IMR-90 (cell line): ENCODE results near the gene PMM2. TPM values are rescaled to one million over a fixed set of nuclear protein-coding genes. Genes with fewer than 3 reads are reported as not detected.

Experiments
- ATAC-seq: fragments of 200-7000 bp; cut with Tn5 transposase; 2 replicates; pipeline ENCODE4 v1.9.1; 2020; ENCODE audit warnings: low read depth, mild to moderate bottlenecking, moderate library complexity
- BruUV-seq: library from RNA; stranded (reverse); fragments of 400-500 nt; replicated peaks from 2 replicates; lab custom pipeline; 2021; lab: Mats Ljungman, UMichigan
- CTCF ChIA-PET: fragments of 300-600 bp; formaldehyde crosslinking; extraction: SDS; loops from one replicate; lab custom pipeline; 2021; ENCODE audit warnings: antibody characterized with exemption; lab: Yijun Ruan, JAX
- POLR2A ChIA-PET: fragments of 300-600 bp; sonication (Branson Sonifier 250); formaldehyde crosslinking; loops from one replicate; lab custom pipeline; 2022; ENCODE audit warnings: antibody characterized with exemption; ENCODE audit not compliant: unreplicated experiment; lab: Charles Lee
- DNase-seq: peaks from one replicate; pipeline ENCODE4 v3.0.0; 2013
- H2AFZ ChIP-seq: replicated peaks from 2 replicates; pipeline ENCODE3; 2013; ENCODE audit warnings: low read length, mild to moderate bottlenecking; ENCODE audit not compliant: poor library complexity
- H2AK5ac ChIP-seq: 2 replicates; pipeline ENCODE4 v1.6.1; 2013; ENCODE audit warnings: low read depth, low read length, inconsistent platforms
- H2AK9ac ChIP-seq: replicated peaks from 2 replicates; pipeline ENCODE3; 2013; ENCODE audit warnings: mild to moderate bottlenecking, low read depth, low read length, moderate library complexity; ENCODE audit not compliant: poor library complexity
- H2BK120ac ChIP-seq: 2 replicates; pipeline ENCODE4 v1.6.1; 2013; ENCODE audit warnings: low read depth, low read length, inconsistent platforms
- H2BK15ac ChIP-seq: 3 replicates; pipeline ENCODE4 v1.6.1; 2013; ENCODE audit warnings: low read depth, low read length, inconsistent platforms
- H2BK20ac ChIP-seq: 2 replicates; pipeline ENCODE4 v1.6.1; 2013; ENCODE audit warnings: low read depth, mild to moderate bottlenecking, inconsistent platforms, low read length, moderate library complexity
- H2BK5ac ChIP-seq: 2 replicates; pipeline ENCODE4 v1.6.1; 2013; ENCODE audit warnings: mild to moderate bottlenecking, low read depth, low read length, inconsistent platforms; ENCODE audit not compliant: poor library complexity, severe bottlenecking
- H3K14ac ChIP-seq: replicated peaks from 2 replicates; pipeline ENCODE4 v1.6.1; 2013; ENCODE audit warnings: low read depth, low read length, inconsistent platforms
- H3K18ac ChIP-seq: 2 replicates; pipeline ENCODE4 v1.6.1; 2013; ENCODE audit warnings: low read depth, low read length, control low read depth
- H3K23ac ChIP-seq: 2 replicates; pipeline ENCODE4 v1.6.1; 2013; ENCODE audit warnings: low read depth, low read length, inconsistent platforms
- H3K27ac ChIP-seq: 2 replicates; pipeline ENCODE4 v1.5.1; 2013; ENCODE audit warnings: mild to moderate bottlenecking, control low read depth, low read length; ENCODE audit not compliant: insufficient read depth
- H3K27me3 ChIP-seq: 2 replicates; pipeline ENCODE4 v1.6.1; 2013; ENCODE audit warnings: low read length; ENCODE audit not compliant: control insufficient read depth, insufficient read depth
- H3K36me3 ChIP-seq: 2 replicates; pipeline ENCODE4 v1.6.1; 2013; ENCODE audit warnings: low read length, mixed read lengths; ENCODE audit not compliant: control insufficient read depth, insufficient read depth
- H3K4ac ChIP-seq: 2 replicates; pipeline ENCODE4 v1.6.1; 2013; ENCODE audit warnings: low read depth, low read length, inconsistent platforms
- H3K4me1 ChIP-seq: 2 replicates; pipeline ENCODE4 v1.6.1; 2013; ENCODE audit warnings: low read length, mixed read lengths; ENCODE audit not compliant: control insufficient read depth, insufficient read depth
- H3K4me2 ChIP-seq: 2 replicates; pipeline ENCODE4 v1.6.1; 2013; ENCODE audit warnings: low read depth, mild to moderate bottlenecking, control low read depth, low read length, moderate library complexity
- H3K4me3 ChIP-seq: 2 replicates; pipeline ENCODE4 v1.5.1; 2013; ENCODE audit warnings: low read depth, mild to moderate bottlenecking, control low read depth, low read length, moderate library complexity; ENCODE audit not compliant: insufficient read depth
- H3K56ac ChIP-seq: 2 replicates; pipeline ENCODE4 v1.6.1; 2013; ENCODE audit warnings: low read length, inconsistent platforms; ENCODE audit not compliant: insufficient read depth; ENCODE audit errors: extremely low read depth
- H3K79me1 ChIP-seq, 2 experiments: 2 replicates each; pipeline ENCODE4 v1.6.1; 2013; ENCODE audit warnings: low read length in 2 of 2, inconsistent platforms in 1 of 2, low read depth in 1 of 2
- H3K9ac ChIP-seq: 2 replicates; pipeline ENCODE4 v1.6.1; 2013; ENCODE audit warnings: low read depth, low read length, control low read depth
- H3K9me1 ChIP-seq: 2 replicates; pipeline ENCODE4 v1.6.1; 2013; ENCODE audit warnings: low read length, inconsistent platforms; ENCODE audit not compliant: insufficient read depth
- H3K9me3 ChIP-seq: 2 replicates; pipeline ENCODE4 v1.6.1; 2013; ENCODE audit warnings: low read length; ENCODE audit not compliant: control insufficient read depth, insufficient read depth
- H4K20me1 ChIP-seq: 2 replicates; pipeline ENCODE4 v1.6.1; 2013; ENCODE audit warnings: low read length, inconsistent platforms; ENCODE audit not compliant: insufficient read depth
- H4K5ac ChIP-seq: 2 replicates; pipeline ENCODE4 v1.6.1; 2013; ENCODE audit warnings: mild to moderate bottlenecking, low read depth, low read length, control low read depth
- H4K8ac ChIP-seq, 2 experiments: 2 replicates each; pipeline ENCODE4 v1.6.1; 2013; ENCODE audit warnings: low read depth in 2 of 2, low read length in 2 of 2, control low read depth in 1 of 2, inconsistent platforms in 1 of 2
- H4K91ac ChIP-seq: 2 replicates; pipeline ENCODE4 v1.6.1; 2013; ENCODE audit warnings: low read depth, low read length, inconsistent platforms; ENCODE audit not compliant: insufficient read depth
- CEBPB ChIP-seq: IDR thresholded peaks from 2 replicates; pipeline ENCODE4 v1.6.1; 2012; ENCODE audit warnings: low read depth, low read length, improper control_type of control experiment
- MAFK ChIP-seq: IDR thresholded peaks from 2 replicates; pipeline ENCODE4 v1.6.1; 2012; ENCODE audit warnings: low read depth, low read length, improper control_type of control experiment
- NFE2L2 ChIP-seq: fragments of 150-350 bp; IDR thresholded peaks from 2 replicates; pipeline ENCODE4 v1.6.1; 2016; ENCODE audit warnings: low read depth, mild to moderate bottlenecking, low read length
- POLR2A ChIP-seq: IDR thresholded peaks from 2 replicates; pipeline ENCODE4 v1.6.1; 2012; ENCODE audit warnings: mild to moderate bottlenecking, low read depth, low read length
- RCOR1 ChIP-seq: IDR thresholded peaks from 2 replicates; pipeline ENCODE4 v1.6.1; 2012; ENCODE audit warnings: mild to moderate bottlenecking, low read length, improper control_type of control experiment; ENCODE audit not compliant: insufficient replicate concordance
- SMC3 ChIP-seq: fragments of 150-350 bp; IDR thresholded peaks from 2 replicates; pipeline ENCODE4 v1.6.1; 2016; ENCODE audit warnings: low read depth, mild to moderate bottlenecking, antibody characterized with exemption, low read length, moderate library complexity
- WGBS, 2 experiments: methylation state at CpG; one replicate each; pipeline versions ENCODE4 v1.1.5 to v1.1.7; 2013; ENCODE audit warnings: missing lambda C conversion rate in 2 of 2; ENCODE audit not compliant: insufficient read length in 1 of 2; ENCODE audit errors: extremely low coverage in 2 of 2; 5-methylcytosine and 5-hydroxymethylcytosine counted together
- dilution Hi-C: fragments of 300-500 bp; cut with HindIII; formaldehyde crosslinking; loops from one replicate; pipeline ENCODE4 v1.14.3; 2018; ENCODE audit warnings: low sequenced_read_pairs; ENCODE audit not compliant: unreplicated experiment
- in situ Hi-C: fragments of 300-500 bp; cut with MboI; formaldehyde crosslinking; loops from 3 replicates; pipeline ENCODE4 v1.14.3; 2019; ENCODE audit warnings: low sequenced_read_pairs, inconsistent platforms, mixed read lengths
- intact Hi-C: fragments of 100-400 bp; cut with micrococcal nuclease; formaldehyde crosslinking; loops from 2 replicates; pipeline ENCODE4 v1.10.0; 2022
- polyA plus RNA-seq, 3 experiments: library from polyadenylated mRNA; depleted of rRNA; stranded (reverse); fragments of >200 nt; gene quantifications; 2 replicates each; pipeline ENCODE4 v1.2.3, GENCODE V29; 2012; ENCODE audit warnings: low replicate concordance in 1 of 3
- total RNA-seq: library from RNA; depleted of rRNA; stranded (reverse); fragments of >200 nt; gene quantifications from 2 replicates; pipeline ENCODE4 v1.2.3, GENCODE V29; 2012
- TF ChIP-seq, protein P1 (sequence below): conservative IDR thresholded peaks from 2 replicates; pipeline ENCODE4 v1.5.1; 2012; ENCODE audit warnings: mild to moderate bottlenecking, low read depth, low read length, improper control_type of control experiment

Gene PMM2
- total and polyA plus RNA-seq, 2 of the 4 experiments (the other 2 are of a cell fraction), result 25.8 to 38.9 TPM

DNA sequence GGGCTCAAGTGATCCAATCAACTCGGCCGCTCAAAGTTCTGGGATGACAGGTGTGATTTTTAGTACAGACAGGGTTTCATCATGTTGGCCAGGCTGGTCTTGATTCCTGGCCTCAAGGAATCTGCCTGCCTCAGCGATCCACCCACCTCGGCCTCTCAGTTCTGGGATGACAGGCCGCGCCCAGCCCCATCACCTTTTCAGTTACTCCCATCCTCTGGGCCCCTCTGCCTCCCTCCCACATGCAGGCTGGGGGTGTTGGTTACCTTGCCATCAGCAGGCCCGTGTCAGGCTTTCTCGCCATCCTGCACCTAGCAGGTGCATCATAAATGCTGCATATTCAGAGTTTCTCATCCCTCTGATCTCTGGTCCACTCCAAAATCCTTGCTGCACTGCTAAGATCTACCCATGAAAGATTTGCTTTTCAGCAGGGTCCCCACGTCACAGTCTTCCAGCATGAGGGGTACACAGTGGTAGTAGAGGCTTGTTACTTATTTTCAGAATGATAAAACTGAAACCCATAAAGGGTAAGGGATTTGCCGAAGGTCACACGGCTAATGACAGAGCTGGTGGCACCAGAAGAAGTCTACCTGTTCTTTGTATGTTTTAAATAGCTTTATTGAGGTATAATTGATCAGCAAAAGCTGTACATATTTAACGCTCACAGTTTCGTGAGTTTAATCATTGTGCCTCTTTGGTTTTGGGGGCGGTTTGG is 16.6 kb downstream of the PMM2 start:
- no TSS peak for BruUV-seq
- H3K23ac ChIP-seq, result no peak overlapping the region
- CTCF ChIA-PET, result no interaction called here

More for the DNA sequence above, 16.6 kb downstream of the PMM2 start:
- peaks cover 21% of the 10 kb centered on the region for H4K20me1 ChIP-seq
- TF ChIP-seq NFE2L2 (no peak), SMC3 (no peak), MAFK (no peak), RCOR1 (no peak), POLR2A (no peak), CEBPB (no peak)
- TF ChIP-seq, protein P1, sequence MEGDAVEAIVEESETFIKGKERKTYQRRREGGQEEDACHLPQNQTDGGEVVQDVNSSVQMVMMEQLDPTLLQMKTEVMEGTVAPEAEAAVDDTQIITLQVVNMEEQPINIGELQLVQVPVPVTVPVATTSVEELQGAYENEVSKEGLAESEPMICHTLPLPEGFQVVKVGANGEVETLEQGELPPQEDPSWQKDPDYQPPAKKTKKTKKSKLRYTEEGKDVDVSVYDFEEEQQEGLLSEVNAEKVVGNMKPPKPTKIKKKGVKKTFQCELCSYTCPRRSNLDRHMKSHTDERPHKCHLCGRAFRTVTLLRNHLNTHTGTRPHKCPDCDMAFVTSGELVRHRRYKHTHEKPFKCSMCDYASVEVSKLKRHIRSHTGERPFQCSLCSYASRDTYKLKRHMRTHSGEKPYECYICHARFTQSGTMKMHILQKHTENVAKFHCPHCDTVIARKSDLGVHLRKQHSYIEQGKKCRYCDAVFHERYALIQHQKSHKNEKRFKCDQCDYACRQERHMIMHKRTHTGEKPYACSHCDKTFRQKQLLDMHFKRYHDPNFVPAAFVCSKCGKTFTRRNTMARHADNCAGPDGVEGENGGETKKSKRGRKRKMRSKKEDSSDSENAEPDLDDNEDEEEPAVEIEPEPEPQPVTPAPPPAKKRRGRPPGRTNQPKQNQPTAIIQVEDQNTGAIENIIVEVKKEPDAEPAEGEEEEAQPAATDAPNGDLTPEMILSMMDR, result no peak
- H3K79me1 ChIP-seq, result peaks cover 42% of the 10 kb centered on the region in 2 experiments
- H2BK5ac ChIP-seq, result no peak overlapping the region
- no peak overlapping the region for H2AK9ac ChIP-seq
- peaks cover 67% of the 10 kb centered on the region for H3K36me3 ChIP-seq
- H3K14ac ChIP-seq, result no peak overlapping the region
- H3K4me3 ChIP-seq, result no peak overlapping the region
- ATAC-seq (no peak), DNase-seq (no peak)
- H4K91ac ChIP-seq, result no peak overlapping the region
- dilution Hi-C loops (no loop called here), in situ Hi-C loops (no loop called here), intact Hi-C loops (no loop called here)
- WGBS, 2 experiments, result 93% methylated on average over 5 of the region's 14 CpGs; no CpG with 5 or more reads in 1 of the 2 experiments
- H3K9ac ChIP-seq, result no peak overlapping the region
- H3K56ac ChIP-seq, result no peak overlapping the region
- no peak overlapping the region for H2BK120ac ChIP-seq
- no peaks in the 10 kb centered on the region for H3K4me1 ChIP-seq
- no peak overlapping the region for H4K8ac ChIP-seq
- POLR2A ChIA-PET, result no interaction called here
- H3K27me3 ChIP-seq, result no peaks in the 10 kb centered on the region
- no peak overlapping the region for H3K4ac ChIP-seq
- no peak overlapping the region for H2BK20ac ChIP-seq
- no peak overlapping the region for H2AFZ ChIP-seq
- H3K9me1 ChIP-seq, result no peaks in the 10 kb centered on the region
- no peaks in the 10 kb centered on the region for H3K9me3 ChIP-seq
- no peak overlapping the region for H3K4me2 ChIP-seq
- H2BK15ac ChIP-seq, result no peak overlapping the region
- H4K5ac ChIP-seq, result no peak overlapping the region
- H3K18ac ChIP-seq, result no peak overlapping the region
- H3K27ac ChIP-seq, result no peak overlapping the region
- no peak overlapping the region for H2AK5ac ChIP-seq
